Bronchial epithelial cell (primary cell): ENCODE results near the gene SNX32. TPM values are rescaled to one million over a fixed set of nuclear protein-coding genes. Genes with fewer than 3 reads are reported as not detected.
A peak's percentile ranks its signal among the peaks of the same experiment; 100 is the strongest.

ENCODE experiments used
- DNase-seq: peaks from one replicate; pipeline ENCODE4 v3.0.0-alpha.2; 2010; ENCODE audit warnings: low read depth
- FAIRE-seq: peaks from 2 replicates; lab custom pipeline; 2011; peaks lifted over from hg19 to GRCh38; lab: Jason Lieb, UNC
- H3K27me3 ChIP-seq: 2 replicates; pipeline ENCODE4 v1.5.1; 2011; ENCODE audit warnings: low read length; ENCODE audit not compliant: control insufficient read depth, insufficient read depth
- H3K36me3 ChIP-seq: 2 replicates; pipeline ENCODE4 v1.5.1; 2011; ENCODE audit warnings: low read length; ENCODE audit not compliant: control insufficient read depth, insufficient read depth
- H3K4me3 ChIP-seq: 2 replicates; pipeline ENCODE4 v1.5.1; 2011; ENCODE audit warnings: mild to moderate bottlenecking, low read depth, low read length, control low read depth
- CTCF ChIP-seq: IDR thresholded peaks from 2 replicates; pipeline ENCODE4 v1.5.1; 2011; ENCODE audit warnings: mild to moderate bottlenecking, moderate library complexity, low read length, control low read depth, inconsistent platforms; ENCODE audit not compliant: insufficient read depth, severe bottlenecking
- total RNA-seq: library from RNA; depleted of rRNA; stranded (reverse); fragments of >200 nt; gene quantifications from 2 replicates; pipeline ENCODE4 v1.2.1, GENCODE V29; 2014

Gene SNX32
- total RNA-seq, 1 donor from 2014 or later = not detected

- H3K36me3 ChIP-seq = peaks cover 4% of the 10 kb centered on the region
- H3K27me3 ChIP-seq = no peaks in the 10 kb centered on the region
- FAIRE-seq = no peak
- no peak overlapping the region for H3K4me3 ChIP-seq
- DNase-seq = no peak
- no peak for TF ChIP-seq CTCF
These were observed 37.2 kb downstream of the SNX32 start for GRCh38 chr11:65870706-65871681.

- Histone ChIP-seq H3K36me3 (peaks cover under 1% of the 10 kb centered on the region), H3K27me3 (no peaks in the 10 kb centered on the region), H3K4me3 (peak overlapping the region; percentile 65)
- peak; percentile 5 for TF ChIP-seq CTCF
- FAIRE-seq (no peak), DNase-seq (no peak)
These were observed 38.2 kb downstream of the SNX32 start for GRCh38 chr11:65871811-65872548.

- no peak for TF ChIP-seq CTCF
- H3K4me3 ChIP-seq = peak within 1 kb of the TSS; percentile 65
- DNase-seq (no peak), FAIRE-seq (no peak)
- no peaks in the 10 kb centered on the region for H3K36me3 ChIP-seq
- no peaks in the 10 kb centered on the region for H3K27me3 ChIP-seq
These were observed 39.0 kb downstream of the SNX32 start, which contains the start of gene EFEMP2 for GRCh38 chr11:65872586-65873317. Gene EFEMP2, minus strand, starts transcription at chr11:65872800. Its CDS starts 446 bp downstream, at chr11:65872354.

- FAIRE-seq (no peak), DNase-seq (peak; percentile 78)
- TF ChIP-seq CTCF = no peak
These were observed 39.8 kb downstream of the SNX32 start for GRCh38 chr11:65873318-65874156.

DNA sequence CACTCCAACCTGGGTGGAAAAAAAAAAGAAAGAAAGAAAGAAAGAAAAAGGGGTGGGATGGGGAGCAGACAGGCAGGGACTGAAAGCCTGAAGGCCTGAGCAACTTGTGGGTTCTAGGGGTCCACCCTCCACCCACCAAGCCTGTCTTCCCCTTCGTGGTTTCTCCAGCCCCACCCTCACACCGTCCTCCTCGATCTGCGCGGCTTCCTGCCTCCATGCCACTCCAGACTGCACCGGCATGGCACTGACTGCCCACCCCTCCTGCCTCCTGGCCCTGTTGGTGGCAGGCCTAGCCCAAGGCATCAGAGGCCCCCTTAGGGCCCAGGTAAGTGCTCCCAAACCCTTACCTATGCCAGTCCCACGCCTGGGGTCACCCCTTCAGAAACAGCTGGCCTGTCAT, 45.9 kb downstream of the SNX32 start, which contains the start of gene CTSW:
Gene CTSW, plus strand, starts transcription at position 221 of the 400 bp plus-strand sequence. Its CDS starts 18 bp downstream, at position 239.
- TF ChIP-seq CTCF = no peak
- no peak within 1 kb of the TSS for H3K4me3 ChIP-seq

More at GRCh38 chr11:65873318-65874156, 39.8 kb downstream of the SNX32 start:
- H3K27me3 ChIP-seq = no peaks in the 10 kb centered on the region
- H3K4me3 ChIP-seq = peak overlapping the region; percentile 65
- no peaks in the 10 kb centered on the region for H3K36me3 ChIP-seq

More for the DNA sequence above, 45.9 kb downstream of the SNX32 start, which contains the start of gene CTSW:
- FAIRE-seq (no peak), DNase-seq (no peak)
- Histone ChIP-seq H3K27me3 (no peaks in the 10 kb centered on the region), H3K36me3 (peaks cover 16% of the 10 kb centered on the region)
